Lower lobe of right lung (tissue), 2 donors: Measurements from ENCODE around the gene ZNF256. TPM values are rescaled to one million over a fixed set of nuclear protein-coding genes. Genes with fewer than 3 reads are reported as not detected.

ENCODE experiments used
- ATAC-seq, 2 donors: fragments of 200-7000 bp; cut with Tn5 transposase; one replicate each; pipeline ENCODE4 v1.9.1; 2020 to 2022; ENCODE audit warnings: mild to moderate bottlenecking in 2 of 2, moderate library complexity in 2 of 2
- DNase-seq: peaks from one replicate; pipeline ENCODE4 v3.0.0-alpha.2; 2020
- H3K27ac ChIP-seq: fragments of 200-600 bp; one replicate; pipeline ENCODE4 v1.8.0; 2022
- H3K27me3 ChIP-seq: fragments of 200-600 bp; one replicate; pipeline ENCODE4 v1.8.0; 2022; ENCODE audit warnings: low read depth
- H3K36me3 ChIP-seq: fragments of 200-600 bp; one replicate; pipeline ENCODE4 v1.8.0; 2022; ENCODE audit warnings: mild to moderate bottlenecking
- H3K4me1 ChIP-seq: fragments of 200-600 bp; one replicate; pipeline ENCODE4 v1.8.0; 2022
- H3K4me3 ChIP-seq: fragments of 200-600 bp; one replicate; pipeline ENCODE4 v1.8.0; 2022; ENCODE audit warnings: mild to moderate bottlenecking
- H3K9me3 ChIP-seq: fragments of 200-600 bp; one replicate; pipeline ENCODE4 v1.8.0; 2022
- intact Hi-C: fragments of 100-400 bp; cut with DNase I; formaldehyde crosslinking; loops from one replicate; pipeline ENCODE4 v1.11.0; 2022
- total RNA-seq: library from RNA; stranded (reverse); fragmentation: NEBNext Ultra II Directional; extraction: Animal tissue kit (Norgen Biotek cat#: 25700); gene quantifications from one replicate; pipeline ENCODE4 v1.2.1, GENCODE V29; 2021
- TF ChIP-seq, protein P1 (sequence below): fragments of 200-600 bp; IDR thresholded peaks from one replicate; pipeline ENCODE4 v1.8.0; 2022; ENCODE audit warnings: antibody characterized with exemption, mild to moderate bottlenecking
- donor health status: DM: no; HTN: yes; CAD: no; lungs with severe emphysema.

Gene ZNF256
- total RNA-seq, 1 donor from 2014 or later, result 5.9 TPM

GRCh38 chr19:57914531-57914930 lies 33.0 kb downstream of the ZNF256 start:
- no peak for DNase-seq
- TF ChIP-seq, protein P1, sequence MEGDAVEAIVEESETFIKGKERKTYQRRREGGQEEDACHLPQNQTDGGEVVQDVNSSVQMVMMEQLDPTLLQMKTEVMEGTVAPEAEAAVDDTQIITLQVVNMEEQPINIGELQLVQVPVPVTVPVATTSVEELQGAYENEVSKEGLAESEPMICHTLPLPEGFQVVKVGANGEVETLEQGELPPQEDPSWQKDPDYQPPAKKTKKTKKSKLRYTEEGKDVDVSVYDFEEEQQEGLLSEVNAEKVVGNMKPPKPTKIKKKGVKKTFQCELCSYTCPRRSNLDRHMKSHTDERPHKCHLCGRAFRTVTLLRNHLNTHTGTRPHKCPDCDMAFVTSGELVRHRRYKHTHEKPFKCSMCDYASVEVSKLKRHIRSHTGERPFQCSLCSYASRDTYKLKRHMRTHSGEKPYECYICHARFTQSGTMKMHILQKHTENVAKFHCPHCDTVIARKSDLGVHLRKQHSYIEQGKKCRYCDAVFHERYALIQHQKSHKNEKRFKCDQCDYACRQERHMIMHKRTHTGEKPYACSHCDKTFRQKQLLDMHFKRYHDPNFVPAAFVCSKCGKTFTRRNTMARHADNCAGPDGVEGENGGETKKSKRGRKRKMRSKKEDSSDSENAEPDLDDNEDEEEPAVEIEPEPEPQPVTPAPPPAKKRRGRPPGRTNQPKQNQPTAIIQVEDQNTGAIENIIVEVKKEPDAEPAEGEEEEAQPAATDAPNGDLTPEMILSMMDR, result no peak
- ATAC-seq, result no peak

GRCh38 chr19:57907394-57907793 lies 40.1 kb downstream of the ZNF256 start:
- ATAC-seq (no peak), DNase-seq (no peak)
- TF ChIP-seq, protein P1, result no peak
- Histone ChIP-seq H3K36me3 (peaks cover 39% of the 10 kb centered on the region), H3K27me3 (no peaks in the 10 kb centered on the region), H3K9me3 (peaks cover 53% of the 10 kb centered on the region), H3K4me3 (no peak overlapping the region), H3K27ac (no peak overlapping the region), H3K4me1 (no peaks in the 10 kb centered on the region)
- intact Hi-C loops, result no loop called here

More at GRCh38 chr19:57914531-57914930, 33.0 kb downstream of the ZNF256 start:
- no peak overlapping the region for H3K27ac ChIP-seq
- no peak overlapping the region for H3K4me3 ChIP-seq
- no peaks in the 10 kb centered on the region for H3K27me3 ChIP-seq
- intact Hi-C loops, result no loop called here
- peaks cover 22% of the 10 kb centered on the region for H3K36me3 ChIP-seq
- H3K9me3 ChIP-seq, result peaks cover 14% of the 10 kb centered on the region
- H3K4me1 ChIP-seq, result peaks cover 15% of the 10 kb centered on the region

- DNase-seq (no peak), ATAC-seq (no peak)
- Histone ChIP-seq H3K27ac (no peak overlapping the region), H3K9me3 (peaks cover 47% of the 10 kb centered on the region), H3K27me3 (no peaks in the 10 kb centered on the region), H3K4me1 (no peaks in the 10 kb centered on the region), H3K36me3 (peaks cover 24% of the 10 kb centered on the region), H3K4me3 (no peak overlapping the region)
- intact Hi-C loops, result no loop called here
- TF ChIP-seq, protein P1, result no peak
Observed at GRCh38 chr19:57905258-57905657, 42.2 kb downstream of the ZNF256 start.

- H3K27ac ChIP-seq, result no peak overlapping the region
- no peaks in the 10 kb centered on the region for H3K4me1 ChIP-seq
- TF ChIP-seq, protein P1, result no peak
- ATAC-seq, result no peak
- peaks cover 15% of the 10 kb centered on the region for H3K36me3 ChIP-seq
- no peak overlapping the region for H3K4me3 ChIP-seq
- no peak for DNase-seq
- H3K27me3 ChIP-seq, result no peaks in the 10 kb centered on the region
- intact Hi-C loops, result no loop called here
- H3K9me3 ChIP-seq, result peaks cover 38% of the 10 kb centered on the region
Observed at GRCh38 chr19:57903618-57904184, 43.8 kb downstream of the ZNF256 start.

DNA sequence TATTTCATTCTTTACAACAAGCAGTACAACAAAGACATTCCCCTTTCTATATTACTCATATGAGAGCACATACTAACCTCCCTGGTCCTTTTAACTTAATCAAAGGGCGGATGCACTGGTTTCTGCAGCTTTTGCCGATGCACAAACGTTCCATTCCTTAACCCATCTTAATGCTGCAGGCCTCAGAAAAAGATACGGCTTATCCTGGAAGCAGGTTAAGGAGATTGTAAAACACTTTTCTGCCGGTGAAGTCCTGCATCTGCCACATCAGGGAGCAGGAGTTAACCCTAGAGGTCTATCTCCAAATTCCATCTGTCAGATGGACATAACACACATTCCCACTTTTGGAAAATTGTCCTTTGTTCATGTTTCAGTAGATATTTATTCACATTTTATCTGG lies 47.2 kb downstream of the ZNF256 start:
- peaks cover 13% of the 10 kb centered on the region for H3K9me3 ChIP-seq
- no peaks in the 10 kb centered on the region for H3K4me1 ChIP-seq
- no peak overlapping the region for H3K4me3 ChIP-seq
- no peak overlapping the region for H3K27ac ChIP-seq
- ATAC-seq (no peak), DNase-seq (no peak)
- H3K27me3 ChIP-seq, result no peaks in the 10 kb centered on the region
- no peaks in the 10 kb centered on the region for H3K36me3 ChIP-seq
- intact Hi-C loops, result no loop called here
- TF ChIP-seq, protein P1, result no peak

Other genes with a start within 250 kb of the ZNF256 start
- 2.5 TPM for gene ZNF154, start 238.5 kb downstream of the ZNF256 start, total RNA-seq
- gene ZNF671, start 220.1 kb downstream of the ZNF256 start, total RNA-seq, result 7.3 TPM
- 16.2 TPM for gene ZNF776, start 200.9 kb downstream of the ZNF256 start, total RNA-seq
- 21.8 TPM for gene ZNF586, start 178.0 kb downstream of the ZNF256 start, total RNA-seq
- gene ZNF552, start 132.8 kb downstream of the ZNF256 start, total RNA-seq, result 20.0 TPM
- gene ZNF587B, start 117.4 kb downstream of the ZNF256 start, total RNA-seq, result 12.5 TPM
- 25.6 TPM for gene ZNF587, start 97.8 kb downstream of the ZNF256 start, total RNA-seq
- 13.5 TPM for gene ZNF814, start 58.7 kb downstream of the ZNF256 start, total RNA-seq
- gene ZNF417, start 31.1 kb downstream of the ZNF256 start, total RNA-seq, result 16.2 TPM
- 5.9 TPM for gene ZNF418, start 12.3 kb downstream of the ZNF256 start, total RNA-seq
- gene C19orf18, start 26.8 kb upstream of the ZNF256 start, total RNA-seq, result 1.0 TPM
- gene ZNF606, start 55.1 kb upstream of the ZNF256 start, total RNA-seq, result 16.1 TPM
- gene ZSCAN1, start 86.3 kb upstream of the ZNF256 start, total RNA-seq, result not detected
- gene ZNF135, start 111.6 kb upstream of the ZNF256 start, total RNA-seq, result 3.6 TPM
- 44.2 TPM for gene ZSCAN18, start 150.5 kb upstream of the ZNF256 start, total RNA-seq
- gene ZNF329, start 203.1 kb upstream of the ZNF256 start, total RNA-seq, result 5.8 TPM
- gene ZNF274, start 235.4 kb upstream of the ZNF256 start, total RNA-seq, result 27.6 TPM